Smooth muscle cell (in vitro differentiated cells): ENCODE data around the gene CNPY1. TPM values are rescaled to one million over a fixed set of nuclear protein-coding genes. Genes with fewer than 3 reads are reported as not detected.

Source experiments
- DNase-seq: peaks from one replicate; lab custom pipeline; 2025; ENCODE audit not compliant: unreplicated experiment; lab: John Stamatoyannopoulos, UW
- H2AFZ ChIP-seq: fragments of 200-600 bp; sonication (generic); 2 replicates; pipeline ENCODE4 v1.6.0; 2016; ENCODE audit warnings: antibody characterized with exemption, low read depth, mild to moderate bottlenecking
- H3F3A ChIP-seq: fragments of 200-600 bp; sonication (generic); 2 replicates; pipeline ENCODE4 v1.6.0; 2017; ENCODE audit warnings: antibody characterized with exemption, low read depth
- H3K27ac ChIP-seq: fragments of 200-600 bp; sonication (generic); 2 replicates; pipeline ENCODE4 v1.5.1; 2016; ENCODE audit warnings: low read depth, mild to moderate bottlenecking
- H3K27me3 ChIP-seq: fragments of 200-600 bp; sonication (generic); 2 replicates; pipeline ENCODE4 v1.6.1; 2016; ENCODE audit warnings: low read depth, mild to moderate bottlenecking
- H3K36me3 ChIP-seq: fragments of 200-600 bp; sonication (generic); 2 replicates; pipeline ENCODE4 v1.5.1; 2016; ENCODE audit warnings: low read depth
- H3K4me1 ChIP-seq: fragments of 200-600 bp; sonication (generic); 2 replicates; pipeline ENCODE4 v1.5.1; 2016; ENCODE audit warnings: low read depth
- H3K4me2 ChIP-seq: fragments of 200-600 bp; sonication (generic); 2 replicates; pipeline ENCODE4 v1.6.0; 2016; ENCODE audit warnings: mild to moderate bottlenecking
- H3K4me3 ChIP-seq: fragments of 200-600 bp; sonication (generic); 2 replicates; pipeline ENCODE4 v1.5.1; 2016; ENCODE audit warnings: mild to moderate bottlenecking
- H3K79me2 ChIP-seq: fragments of 200-600 bp; sonication (generic); 2 replicates; pipeline ENCODE4 v1.6.0; 2016; ENCODE audit warnings: low read depth, mild to moderate bottlenecking
- H3K9ac ChIP-seq: fragments of 200-600 bp; sonication (generic); 2 replicates; pipeline ENCODE4 v1.6.0; 2016; ENCODE audit warnings: low read depth
- H3K9me3 ChIP-seq: fragments of 200-600 bp; sonication (generic); replicated peaks from 2 replicates; pipeline ENCODE4 v1.5.1; 2016; ENCODE audit warnings: low read depth
- H4K20me1 ChIP-seq: fragments of 200-600 bp; sonication (generic); 2 replicates; pipeline ENCODE4 v1.6.0; 2016; ENCODE audit warnings: low read depth
- WGBS: methylation state at CpG from one replicate; pipeline ENCODE4 v1.1.7; 2016; ENCODE audit warnings: low lambda C conversion rate; 5-methylcytosine and 5-hydroxymethylcytosine counted together
- polyA plus RNA-seq: library from polyadenylated mRNA; unstranded; fragments of >200 nt; fragmentation: Nextera tagmentation; extraction: Ambion mirVana; gene quantifications from 2 replicates; pipeline ENCODE4 v1.2.1, GENCODE V29; 2016
- total RNA-seq: library from RNA; depleted of rRNA; stranded (reverse); fragments of >200 nt; gene quantifications from 2 replicates; pipeline ENCODE4 v1.2.3, GENCODE V29; 2014
- TF ChIP-seq, protein P1 (sequence below): fragments of 200-600 bp; sonication (generic); IDR thresholded peaks from 2 replicates; pipeline ENCODE4 v1.5.1; 2017; ENCODE audit warnings: borderline replicate concordance, mild to moderate bottlenecking, antibody characterized with exemption; ENCODE audit not compliant: insufficient read depth, poor library complexity, severe bottlenecking

CNPY1 gene
- total and polyA plus RNA-seq, 2 experiments from 2014 or later: 1.0 TPM; not detected in 1

DNA sequence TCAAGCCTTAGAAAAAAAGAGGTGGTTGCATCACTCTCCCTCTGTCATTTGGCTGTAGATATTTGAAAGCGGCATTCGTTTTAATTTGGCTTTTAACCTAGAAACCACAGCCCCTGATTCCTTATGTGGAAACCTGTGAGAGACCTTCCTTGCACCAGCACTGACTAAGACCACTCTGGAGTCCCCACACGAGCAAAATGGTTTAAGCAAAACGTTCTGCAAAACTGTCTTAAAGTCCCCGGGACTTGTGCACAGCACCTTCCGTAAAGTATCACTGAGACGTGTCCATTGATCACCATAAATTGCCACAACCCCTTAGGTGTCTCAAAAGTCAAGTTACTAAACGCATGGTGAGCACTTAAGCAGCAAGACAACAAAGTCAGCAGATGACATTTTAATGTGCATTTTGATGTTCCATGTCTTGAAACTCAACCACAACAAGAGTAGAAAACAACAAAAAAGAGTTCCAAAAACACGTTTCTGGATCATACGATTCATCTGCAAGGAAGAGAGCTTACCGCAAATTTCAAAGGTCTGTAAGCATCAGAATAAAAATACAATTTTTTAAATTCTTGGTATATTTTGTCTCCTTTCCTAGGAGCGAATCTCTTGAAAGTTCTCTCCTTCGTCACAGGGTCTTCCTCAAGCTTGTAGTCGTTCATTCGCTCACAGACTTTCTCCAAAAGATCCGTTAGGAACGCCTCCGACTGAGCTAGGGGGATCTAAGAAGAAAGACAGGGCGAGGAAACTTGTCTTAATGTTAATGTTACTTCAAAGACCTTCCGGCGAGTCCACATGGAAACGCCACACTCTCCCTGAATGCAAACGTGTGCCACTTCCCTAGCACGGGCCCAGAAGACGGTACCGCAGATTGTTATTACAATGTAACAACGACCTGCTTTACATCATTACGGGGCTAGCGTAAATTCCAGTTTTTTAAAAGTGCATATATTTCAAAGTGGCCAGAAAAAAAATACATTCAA lies 37.7 kb downstream of the CNPY1 start:
- no peak for DNase-seq
- Histone ChIP-seq H4K20me1 (no peaks in the 10 kb centered on the region), H2AFZ (no peak overlapping the region), H3K4me1 (peaks cover 13% of the 10 kb centered on the region), H3F3A (no peaks in the 10 kb centered on the region), H3K9me3 (no peaks in the 10 kb centered on the region), H3K27me3 (peaks cover 100% of the 10 kb centered on the region), H3K4me2 (no peak overlapping the region), H3K36me3 (no peaks in the 10 kb centered on the region), H3K9ac (no peak overlapping the region), H3K4me3 (no peak overlapping the region), H3K27ac (no peak overlapping the region), H3K79me2 (no peaks in the 10 kb centered on the region)
- 5% methylated on average over 29 of the region's 29 CpGs for WGBS
- TF ChIP-seq, protein P1, sequence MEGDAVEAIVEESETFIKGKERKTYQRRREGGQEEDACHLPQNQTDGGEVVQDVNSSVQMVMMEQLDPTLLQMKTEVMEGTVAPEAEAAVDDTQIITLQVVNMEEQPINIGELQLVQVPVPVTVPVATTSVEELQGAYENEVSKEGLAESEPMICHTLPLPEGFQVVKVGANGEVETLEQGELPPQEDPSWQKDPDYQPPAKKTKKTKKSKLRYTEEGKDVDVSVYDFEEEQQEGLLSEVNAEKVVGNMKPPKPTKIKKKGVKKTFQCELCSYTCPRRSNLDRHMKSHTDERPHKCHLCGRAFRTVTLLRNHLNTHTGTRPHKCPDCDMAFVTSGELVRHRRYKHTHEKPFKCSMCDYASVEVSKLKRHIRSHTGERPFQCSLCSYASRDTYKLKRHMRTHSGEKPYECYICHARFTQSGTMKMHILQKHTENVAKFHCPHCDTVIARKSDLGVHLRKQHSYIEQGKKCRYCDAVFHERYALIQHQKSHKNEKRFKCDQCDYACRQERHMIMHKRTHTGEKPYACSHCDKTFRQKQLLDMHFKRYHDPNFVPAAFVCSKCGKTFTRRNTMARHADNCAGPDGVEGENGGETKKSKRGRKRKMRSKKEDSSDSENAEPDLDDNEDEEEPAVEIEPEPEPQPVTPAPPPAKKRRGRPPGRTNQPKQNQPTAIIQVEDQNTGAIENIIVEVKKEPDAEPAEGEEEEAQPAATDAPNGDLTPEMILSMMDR: no peak

DNA sequence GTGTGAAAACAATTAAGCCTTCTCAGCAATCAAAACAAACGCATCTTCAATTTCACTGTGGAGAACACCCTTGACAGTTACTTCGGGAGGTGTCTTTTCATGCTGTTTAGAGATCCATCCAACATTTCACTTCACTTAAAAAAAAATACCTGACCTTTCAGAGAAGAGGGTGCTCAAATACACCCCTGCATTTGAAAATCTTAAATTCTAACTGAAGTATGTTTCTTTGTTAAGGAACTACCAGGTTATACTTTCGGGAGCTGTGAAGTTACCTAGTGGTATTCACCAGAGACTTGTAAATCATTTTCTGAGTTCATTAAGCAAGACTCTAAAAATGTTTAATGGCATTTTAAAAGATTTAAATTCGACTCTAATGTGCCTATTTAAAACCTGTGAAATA lies 38.8 kb downstream of the CNPY1 start:
- H3F3A ChIP-seq: no peaks in the 10 kb centered on the region
- H3K4me1 ChIP-seq: peaks cover 13% of the 10 kb centered on the region
- H3K9me3 ChIP-seq: no peaks in the 10 kb centered on the region
- H3K9ac ChIP-seq: no peak overlapping the region
- H2AFZ ChIP-seq: no peak overlapping the region
- H3K36me3 ChIP-seq: no peaks in the 10 kb centered on the region
- 7% methylated on average over 4 of the region's 4 CpGs for WGBS
- TF ChIP-seq, protein P1: no peak
- no peak overlapping the region for H3K4me2 ChIP-seq
- no peaks in the 10 kb centered on the region for H4K20me1 ChIP-seq
- peaks cover 100% of the 10 kb centered on the region for H3K27me3 ChIP-seq
- DNase-seq: no peak
- H3K27ac ChIP-seq: no peak overlapping the region
- H3K79me2 ChIP-seq: no peaks in the 10 kb centered on the region
- no peak overlapping the region for H3K4me3 ChIP-seq

DNA sequence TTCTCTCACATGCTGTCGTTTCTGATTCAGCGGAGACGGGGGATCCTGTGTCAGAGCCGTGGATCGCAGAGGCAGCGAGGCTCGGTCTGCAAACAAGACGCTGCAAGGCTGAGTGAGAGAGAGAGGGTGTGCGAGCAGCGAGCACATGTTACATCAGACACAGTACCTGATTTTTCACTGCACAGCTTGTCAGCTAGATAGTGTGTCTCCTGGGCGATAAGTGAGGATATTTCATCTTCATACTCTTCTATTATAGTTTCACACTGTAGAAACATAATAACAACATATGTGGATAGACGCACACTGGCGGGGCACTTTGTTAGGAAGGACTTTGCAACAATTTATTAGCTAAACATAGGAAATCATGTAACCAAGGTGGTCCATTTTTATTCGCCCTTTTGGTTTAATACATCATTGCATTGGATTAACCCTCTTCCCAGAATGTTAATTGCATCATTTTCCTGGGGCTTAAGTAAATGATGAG lies 39.5 kb downstream of the CNPY1 start:
- no peaks in the 10 kb centered on the region for H4K20me1 ChIP-seq
- peak overlapping the region; percentile 82 for H3K4me2 ChIP-seq
- peaks cover 100% of the 10 kb centered on the region for H3K27me3 ChIP-seq
- H2AFZ ChIP-seq: no peak overlapping the region
- 8% methylated on average over 14 of the region's 14 CpGs for WGBS
- TF ChIP-seq, protein P1: no peak
- peaks cover 13% of the 10 kb centered on the region for H3K4me1 ChIP-seq
- H3K4me3 ChIP-seq: peak overlapping the region; percentile 25
- no peak overlapping the region for H3K9ac ChIP-seq
- H3K79me2 ChIP-seq: no peaks in the 10 kb centered on the region
- no peaks in the 10 kb centered on the region for H3F3A ChIP-seq
- no peaks in the 10 kb centered on the region for H3K36me3 ChIP-seq
- no peak for DNase-seq
- H3K9me3 ChIP-seq: no peaks in the 10 kb centered on the region
- no peak overlapping the region for H3K27ac ChIP-seq
